Measurements from ENCODE around the gene FBF1. TPM values are rescaled to one million over a fixed set of nuclear protein-coding genes. Genes with fewer than 3 reads are reported as not detected.

Gene FBF1
- total and polyA plus RNA-seq, 9 of the 15 experiments (the other 6 are each of a cell fraction or from before 2014, with no cell fraction given): 0.46 to 14.9 (median 7.5) TPM

DNA sequence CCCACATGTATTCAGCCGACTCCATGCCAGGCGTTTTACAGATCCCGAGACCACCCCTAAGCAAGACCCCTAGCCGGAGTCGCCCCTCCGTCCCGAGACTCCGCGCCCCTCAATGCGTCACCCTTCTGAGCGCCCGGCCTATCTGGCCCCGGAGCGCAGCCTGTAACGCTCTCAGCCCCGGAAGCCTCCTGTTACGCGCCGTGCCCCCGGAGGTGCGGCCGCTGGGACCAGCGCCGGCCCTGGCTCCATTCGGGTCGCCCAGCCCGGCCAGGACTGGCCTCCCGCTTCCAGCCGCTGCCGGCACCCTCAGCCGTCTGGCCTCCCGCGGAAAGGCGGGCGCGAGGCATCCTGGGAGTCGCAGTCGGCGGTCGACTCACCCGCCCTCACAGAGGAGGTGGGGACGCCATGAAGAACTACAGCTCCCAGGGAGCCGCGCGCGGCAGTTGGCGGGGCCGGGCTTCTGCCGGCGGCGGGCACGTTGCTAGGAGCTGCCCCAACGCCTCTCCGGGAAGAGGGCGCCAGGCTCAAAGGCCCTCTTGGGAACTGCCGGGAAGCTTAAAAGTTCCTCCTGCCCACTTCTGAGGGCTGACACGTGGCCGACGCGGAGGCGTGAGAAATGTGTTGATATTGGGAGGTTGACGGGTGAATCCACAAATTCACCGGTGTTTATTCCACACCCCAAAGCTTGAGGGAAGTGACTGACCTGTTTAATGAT lies at the start of gene FBF1 (continued):
- peak; percentile 96 for TF ChIP-seq KDM5B (IDR thresholded peaks at IDR 0.05; ENCODE audit: insufficient replicate concordance, low read depth, low read length)
- no peak for TF ChIP-seq PTRF (tag; IDR thresholded peaks at IDR 0.05)
- no peak for TF ChIP-seq NFYB (IDR thresholded peaks at IDR 0.05; ENCODE audit: extremely low read depth, insufficient read length)
- no peak for TF ChIP-seq HOXB6 (CRISPR knock-in tag; IDR thresholded peaks at IDR 0.05; ENCODE audit: borderline replicate concordance)
- TF ChIP-seq CEBPZ (IDR thresholded peaks at IDR 0.05; ENCODE audit: borderline replicate concordance, low read depth, low read length): no peak
- 0 out of 2 replicates have a peak, but pooled peaks have one; percentile 17 for TF ChIP-seq MTA2 (IDR thresholded peaks at IDR 0.05; ENCODE audit: low read depth)
- TF ChIP-seq HNRNPH1 (optimal IDR thresholded peaks at IDR 0.05; ENCODE audit: low read depth, low read length): no peak
- TF ChIP-seq PREB (CRISPR knock-in tag; IDR thresholded peaks at IDR 0.05): 0 out of 2 replicates have a peak, but pooled peaks have one; percentile 74
- peak; percentile 88 for TF ChIP-seq HMGN3 (IDR thresholded peaks at IDR 0.05; ENCODE audit: borderline replicate concordance, extremely low read depth, insufficient read length, low read depth, low read length)
- TF ChIP-seq, protein P1, sequence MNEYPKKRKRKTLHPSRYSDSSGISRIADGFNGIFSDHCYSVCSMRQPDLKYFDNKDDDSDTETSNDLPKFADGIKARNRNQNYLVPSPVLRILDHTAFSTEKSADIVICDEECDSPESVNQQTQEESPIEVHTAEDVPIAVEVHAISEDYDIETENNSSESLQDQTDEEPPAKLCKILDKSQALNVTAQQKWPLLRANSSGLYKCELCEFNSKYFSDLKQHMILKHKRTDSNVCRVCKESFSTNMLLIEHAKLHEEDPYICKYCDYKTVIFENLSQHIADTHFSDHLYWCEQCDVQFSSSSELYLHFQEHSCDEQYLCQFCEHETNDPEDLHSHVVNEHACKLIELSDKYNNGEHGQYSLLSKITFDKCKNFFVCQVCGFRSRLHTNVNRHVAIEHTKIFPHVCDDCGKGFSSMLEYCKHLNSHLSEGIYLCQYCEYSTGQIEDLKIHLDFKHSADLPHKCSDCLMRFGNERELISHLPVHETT (CRISPR knock-in tag; conservative IDR thresholded peaks at IDR 0.05 in 1 of 2, IDR thresholded peaks at IDR 0.05 in 1 of 2): 0 out of 4 replicates have a peak, but pooled peaks of 1 of the 2 experiments have one; percentile 27
- TF ChIP-seq CBFB (CRISPR knock-in tag; IDR thresholded peaks at IDR 0.05): peak; percentile 86
- no peak for TF ChIP-seq DLX4 (CRISPR knock-in tag; IDR thresholded peaks at IDR 0.05)
- TF ChIP-seq MYNN (IDR thresholded peaks at IDR 0.05): no peak
- TF ChIP-seq MYNN (CRISPR knock-in tag; IDR thresholded peaks at IDR 0.05): no peak
- TF ChIP-seq ZNF184 (CRISPR knock-in tag; IDR thresholded peaks at IDR 0.05): no peak
- TF ChIP-seq ZNF274 (IDR thresholded peaks at IDR 0.05; ENCODE audit: borderline replicate concordance, low read depth, low read length): no peak
- no peak for TF ChIP-seq NCOR1 (IDR thresholded peaks at IDR 0.05)
- TF ChIP-seq, protein P2, sequence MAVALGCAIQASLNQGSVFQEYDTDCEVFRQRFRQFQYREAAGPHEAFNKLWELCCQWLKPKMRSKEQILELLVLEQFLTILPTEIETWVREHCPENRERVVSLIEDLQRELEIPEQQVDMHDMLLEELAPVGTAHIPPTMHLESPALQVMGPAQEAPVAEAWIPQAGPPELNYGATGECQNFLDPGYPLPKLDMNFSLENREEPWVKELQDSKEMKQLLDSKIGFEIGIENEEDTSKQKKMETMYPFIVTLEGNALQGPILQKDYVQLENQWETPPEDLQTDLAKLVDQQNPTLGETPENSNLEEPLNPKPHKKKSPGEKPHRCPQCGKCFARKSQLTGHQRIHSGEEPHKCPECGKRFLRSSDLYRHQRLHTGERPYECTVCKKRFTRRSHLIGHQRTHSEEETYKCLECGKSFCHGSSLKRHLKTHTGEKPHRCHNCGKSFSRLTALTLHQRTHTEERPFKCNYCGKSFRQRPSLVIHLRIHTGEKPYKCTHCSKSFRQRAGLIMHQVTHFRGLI (CRISPR knock-in tag; IDR thresholded peaks at IDR 0.05): no peak
- TF ChIP-seq NCOA6 (IDR thresholded peaks at IDR 0.05): no peak
